GM18861 (cell line): Measurements from ENCODE around the gene KLHL22.
"Not testable (repeated sequence)": the region's sequence is repeated elsewhere in the genome, so short reads cannot be mapped to it uniquely, and the experiment has no call there.

Experiments used
- ATAC-seq: cut with Tn5 transposase; IDR thresholded peaks from one replicate; pipeline ENCODE4 v1.9.1; 2021; ENCODE audit not compliant: unreplicated experiment

The KLHL22 gene

DNA sequence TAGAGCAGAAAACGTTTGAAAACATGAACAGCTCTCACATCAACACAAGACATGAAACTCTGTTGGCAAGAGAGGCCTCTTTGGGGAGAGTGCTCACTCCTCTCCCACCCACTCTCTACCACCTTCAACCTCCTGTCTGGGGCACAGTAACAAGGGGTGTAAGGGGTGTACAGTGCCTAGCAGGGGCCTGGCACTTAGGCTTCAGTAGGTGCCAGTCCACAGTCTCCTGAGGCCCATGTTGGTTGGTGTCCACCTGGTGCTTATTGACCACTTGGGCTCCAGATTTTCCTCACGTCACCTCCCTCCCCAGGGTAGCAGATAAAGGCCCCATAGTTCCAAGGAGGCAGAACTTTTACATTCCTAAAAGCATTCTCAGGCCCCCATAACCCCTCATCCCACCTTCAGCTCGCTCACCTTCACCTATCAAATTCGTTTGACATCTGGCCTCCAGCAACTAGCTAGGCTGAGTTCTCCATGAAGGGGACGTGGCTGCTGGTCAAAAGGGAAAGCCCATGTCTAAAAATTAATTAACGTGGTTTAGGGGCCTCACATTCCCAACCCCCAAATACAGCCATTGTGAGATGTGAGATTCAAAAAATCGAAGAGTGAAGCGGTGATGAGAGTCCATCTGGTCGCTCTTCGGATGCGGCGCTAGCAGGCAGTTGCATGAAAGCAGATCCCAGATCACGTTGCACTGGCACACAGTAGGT, 11.1 kb upstream of the KLHL22 start:
- no peak for ATAC-seq

DNA sequence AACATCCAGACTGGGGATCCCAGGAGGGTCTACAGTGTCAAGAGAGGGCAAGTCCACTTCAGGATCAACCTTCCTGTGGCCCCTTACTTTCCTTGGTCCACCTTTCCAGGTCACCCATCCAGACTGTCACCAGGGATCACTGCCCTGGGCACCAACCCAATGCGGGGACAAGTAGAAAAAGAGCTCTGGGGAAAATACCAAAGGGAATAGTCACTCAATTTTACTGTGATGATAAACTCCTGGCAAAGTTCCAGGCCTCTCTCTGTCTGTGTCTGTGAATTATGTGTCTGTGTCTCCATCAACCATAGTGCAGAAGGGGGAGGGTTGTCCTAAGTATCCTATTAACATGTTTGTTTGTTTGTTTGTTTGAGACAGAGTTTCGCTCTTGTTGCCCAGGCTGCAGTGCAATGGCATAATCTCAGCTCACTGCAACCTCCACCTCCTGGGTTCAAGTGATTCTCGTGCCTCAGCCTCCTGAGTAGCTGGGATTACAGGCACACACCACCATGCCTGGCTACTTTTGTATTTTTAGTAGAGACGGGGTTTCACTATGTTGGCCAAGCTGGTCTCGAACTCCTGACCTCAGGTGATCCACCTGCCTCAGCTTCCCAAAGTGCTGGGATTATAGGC, 8.8 kb upstream of the KLHL22 start:
- not testable (repeated sequence) for ATAC-seq

DNA sequence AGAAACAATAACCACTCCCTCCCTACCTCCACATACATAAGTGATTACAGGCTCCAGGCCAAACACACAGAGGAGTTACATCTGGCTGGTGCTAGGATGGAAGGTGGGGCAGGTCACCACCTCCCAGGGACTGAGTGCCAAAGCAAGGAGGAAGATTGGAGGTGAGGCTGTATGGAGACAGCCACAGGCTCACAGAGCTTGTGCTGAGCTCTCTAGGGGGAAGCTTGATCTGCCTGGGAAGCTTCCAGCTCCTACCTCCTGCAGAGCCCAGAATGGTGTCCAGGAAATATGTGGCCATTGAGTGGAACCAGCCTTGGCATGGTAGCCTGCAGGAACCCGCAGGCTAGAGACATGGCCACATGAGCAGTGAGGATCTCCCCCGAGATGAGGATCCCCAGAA, 8.2 kb upstream of the KLHL22 start:
- ATAC-seq, result no peak

DNA sequence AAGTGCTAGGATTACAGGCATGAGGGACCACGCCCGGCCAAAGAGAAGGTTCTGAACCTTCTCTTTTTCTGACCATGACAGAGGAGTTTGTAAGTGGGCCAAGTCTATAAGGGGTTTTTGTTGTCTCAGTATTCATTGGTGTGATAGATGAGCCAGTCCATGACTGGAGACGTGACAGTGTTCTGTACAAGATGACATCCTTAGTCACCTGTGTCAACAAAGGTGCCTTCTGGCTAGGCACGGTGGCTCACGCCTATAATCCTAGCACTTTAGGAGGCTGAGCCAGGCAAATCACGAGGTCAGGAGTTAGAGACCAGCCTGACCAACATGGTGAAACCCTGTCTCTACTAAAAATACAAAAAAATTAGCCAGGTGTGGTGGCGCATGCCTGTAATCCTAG, 4.2 kb upstream of the KLHL22 start:
- ATAC-seq, result no peak

DNA sequence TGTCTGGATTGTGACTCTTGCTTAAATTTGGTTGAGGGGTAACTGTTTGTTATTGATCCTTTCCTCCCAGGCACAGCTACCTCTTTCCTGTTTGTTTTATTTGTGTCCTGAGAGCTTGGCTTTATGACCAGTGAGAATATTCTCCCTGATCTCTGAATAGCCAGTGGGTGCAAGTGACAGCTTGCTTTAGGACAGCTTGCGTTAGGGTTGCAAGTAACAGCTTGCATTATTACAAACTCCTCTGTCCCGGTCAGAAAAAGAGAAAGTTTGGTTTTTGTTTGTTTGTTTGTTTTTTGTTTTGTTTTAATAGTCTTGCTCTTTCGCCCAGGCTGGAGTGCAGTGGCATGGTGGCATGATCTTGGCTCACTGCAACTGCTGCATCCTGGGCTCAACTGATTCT, 3.3 kb upstream of the KLHL22 start:
- no peak for ATAC-seq

DNA sequence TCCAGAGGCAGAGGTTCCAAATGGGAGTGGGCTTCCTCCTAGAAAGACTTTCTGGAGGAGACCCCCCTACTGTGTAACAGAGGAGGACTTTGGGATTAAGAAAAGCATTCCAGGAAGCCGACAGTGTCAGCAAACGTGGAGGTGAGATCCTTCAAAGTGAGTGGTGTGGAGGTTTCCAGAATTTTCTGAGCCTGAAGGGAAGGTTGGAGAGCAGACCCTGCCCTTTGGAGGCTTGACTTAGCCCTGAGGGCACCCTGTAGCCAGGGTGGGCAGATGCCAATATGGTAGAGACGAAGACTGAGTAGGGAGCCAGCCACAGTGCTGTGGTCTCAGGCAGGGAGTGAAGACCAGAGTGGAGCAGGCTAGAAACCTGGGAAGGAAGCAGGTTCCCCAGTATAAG, 1.8 kb upstream of the KLHL22 start:
- no peak for ATAC-seq

DNA sequence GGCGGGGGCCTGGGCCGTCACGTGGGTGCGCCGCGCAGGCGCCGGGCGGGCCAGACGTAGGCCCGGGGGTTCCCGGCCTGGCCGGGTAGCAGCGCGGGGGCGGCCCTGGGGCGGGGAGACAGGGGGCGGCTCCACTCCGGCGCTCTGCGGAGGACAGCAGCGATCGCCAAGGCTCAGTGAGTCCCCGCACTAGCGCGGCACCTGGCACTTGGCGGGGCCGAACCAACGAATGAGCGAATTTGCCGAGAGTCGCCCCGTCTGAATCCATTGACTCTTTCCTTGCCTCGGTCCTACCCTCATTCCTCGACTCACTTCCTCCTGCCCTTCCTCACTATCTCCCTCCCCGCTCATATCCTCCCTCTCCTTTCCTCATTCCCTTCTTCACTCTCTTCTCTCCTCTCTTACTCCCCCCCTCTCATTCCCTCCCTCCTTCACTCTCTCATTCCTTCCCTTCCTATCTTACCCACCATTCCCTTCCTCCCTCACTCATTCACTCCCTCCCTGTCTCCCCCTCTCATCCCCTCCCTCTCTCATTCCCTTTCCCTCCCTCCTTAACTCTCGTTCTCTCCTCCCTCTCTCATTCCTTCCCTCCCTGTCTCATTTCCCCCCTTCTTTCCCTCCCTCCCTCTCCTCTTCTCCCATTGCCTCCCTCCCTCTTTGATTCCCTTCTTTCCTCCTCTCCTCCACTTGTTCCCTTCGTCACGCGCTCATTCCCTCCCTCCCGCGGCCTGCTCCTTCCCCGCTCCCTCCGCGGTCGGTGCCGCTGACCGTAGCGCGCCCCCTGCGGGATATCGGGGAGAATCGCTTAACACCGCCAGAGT, 476 bp upstream of the KLHL22 start:
- peak; percentile 72 for ATAC-seq

DNA sequence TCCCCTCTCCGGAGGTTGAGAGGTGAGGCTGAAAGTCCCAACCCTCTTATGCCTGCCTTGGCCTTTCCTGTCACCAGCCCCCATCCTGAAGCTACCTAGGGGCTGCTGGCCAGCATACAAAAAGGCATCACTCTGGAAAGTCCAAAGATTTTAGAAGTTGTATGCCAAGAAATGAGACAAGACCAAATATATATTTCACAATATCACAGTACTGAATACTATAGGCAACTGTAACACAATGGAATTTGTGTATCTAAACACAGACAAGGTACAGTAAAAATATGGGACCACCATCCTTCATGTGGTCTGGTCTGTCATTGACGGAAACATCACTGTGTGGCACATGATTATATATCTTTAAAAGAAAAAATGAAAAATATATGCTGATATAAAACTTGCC, 4.2 kb downstream of the KLHL22 start:
- no peak for ATAC-seq

DNA sequence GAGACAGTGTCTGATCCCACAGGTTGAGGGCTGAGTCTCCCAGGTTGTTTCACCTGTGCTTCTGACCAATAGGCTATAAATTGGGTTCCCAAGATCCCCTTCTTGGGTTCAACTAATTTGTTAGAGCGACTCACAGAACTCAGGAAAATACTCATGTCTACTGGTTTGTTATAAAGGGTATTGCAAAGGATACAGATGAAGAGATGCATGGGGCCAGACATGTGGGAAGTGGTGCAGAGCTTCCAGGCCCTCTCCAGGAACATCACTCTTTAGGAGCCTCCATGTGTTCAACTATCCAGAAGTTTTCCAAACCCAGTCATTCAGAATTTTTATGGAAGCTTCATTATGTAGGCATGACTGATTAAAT, 4.7 kb downstream of the KLHL22 start:
- ATAC-seq, result no peak

DNA sequence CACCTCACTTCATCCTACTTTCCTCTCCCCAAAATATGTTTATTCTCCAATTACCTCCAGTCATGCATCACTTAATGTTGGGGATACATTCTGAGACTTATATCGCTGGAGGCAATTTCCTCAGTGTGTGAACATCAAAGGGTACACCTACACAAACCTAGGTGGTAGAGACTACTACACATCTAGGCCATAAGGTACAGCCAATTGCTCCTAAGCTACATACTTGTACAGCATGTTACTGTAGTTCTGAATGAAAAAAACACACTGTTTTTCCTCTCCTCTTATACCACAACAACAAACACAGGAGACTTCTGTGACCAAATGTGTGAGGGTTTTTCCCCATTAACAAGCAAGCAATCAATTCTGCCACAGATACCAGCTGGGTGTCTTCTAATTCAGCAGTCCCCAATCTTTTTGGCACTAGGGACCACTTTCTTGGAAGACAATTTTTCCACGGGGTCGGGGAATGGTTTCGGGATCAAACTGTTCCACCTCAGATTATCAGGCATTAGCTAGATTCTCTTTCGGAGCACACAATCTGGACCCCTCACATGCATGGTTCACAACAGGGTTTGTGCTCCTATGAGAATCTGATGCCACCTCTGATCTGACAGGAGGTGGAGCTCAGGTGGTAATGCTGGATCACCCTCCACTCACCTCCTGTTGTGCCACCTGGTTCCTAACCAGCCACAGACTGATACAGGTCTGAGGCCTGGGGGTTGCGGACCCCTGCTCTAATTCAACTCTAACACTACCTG, 5.2 kb downstream of the KLHL22 start:
- ATAC-seq, result no peak

DNA sequence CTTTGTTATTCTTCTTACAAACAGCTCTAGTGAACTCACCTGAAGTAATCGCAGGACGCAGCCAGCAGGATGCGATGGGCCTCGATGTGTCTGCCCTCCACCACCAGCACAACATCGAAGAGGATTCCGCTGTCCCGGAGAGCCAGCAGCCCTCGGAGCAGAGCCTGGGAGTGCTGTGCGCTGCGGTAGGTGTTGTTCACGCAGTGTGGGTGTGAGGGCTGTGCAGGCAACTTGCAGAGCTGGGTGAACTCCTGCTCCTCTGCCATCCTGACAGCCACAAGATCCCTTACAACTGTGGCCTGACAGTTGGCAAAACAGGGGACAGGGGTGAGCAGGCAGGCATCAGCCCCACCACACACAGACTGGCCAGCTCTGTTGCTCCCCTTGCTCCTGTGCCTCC, 6.6 kb downstream of the KLHL22 start:
- no peak for ATAC-seq

DNA sequence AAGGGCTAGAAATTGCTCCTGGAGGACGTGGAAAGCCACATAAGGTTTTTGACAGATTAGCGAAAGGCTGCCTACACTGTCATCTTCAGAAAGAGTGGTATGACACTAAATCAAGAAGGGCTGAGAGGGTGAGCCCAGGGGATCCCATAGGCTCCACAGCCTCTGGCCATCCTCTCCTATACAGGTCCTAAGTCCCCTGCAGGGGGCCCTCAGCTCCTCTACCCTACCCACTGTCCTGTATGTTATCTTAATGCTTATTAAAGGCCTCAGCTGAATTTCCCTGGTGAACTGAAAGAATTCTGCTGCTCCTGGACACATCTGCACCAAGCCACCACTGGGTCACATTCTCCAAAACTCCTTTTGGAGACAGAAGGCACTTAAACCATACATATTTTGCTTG, 7.9 kb downstream of the KLHL22 start:
- ATAC-seq, result no peak

DNA sequence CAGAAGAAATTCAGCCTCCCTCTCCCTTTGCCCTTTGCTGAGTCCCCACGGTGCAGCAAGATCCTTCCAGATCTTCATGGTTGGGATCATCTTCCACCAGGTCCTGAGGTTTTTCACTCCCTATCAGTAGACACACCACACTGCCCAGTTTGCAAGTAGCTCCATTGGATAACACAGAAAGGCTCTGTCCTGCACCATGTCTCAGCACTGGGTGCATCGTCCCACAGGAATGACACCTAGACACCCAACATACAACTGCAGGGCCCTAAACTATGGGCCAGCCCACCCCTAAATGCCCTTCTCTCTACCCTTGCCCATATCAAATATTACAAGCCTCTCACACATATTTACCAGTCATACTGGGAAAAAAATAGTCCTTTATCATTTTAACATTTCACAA, 9.4 kb downstream of the KLHL22 start:
- no peak for ATAC-seq

DNA sequence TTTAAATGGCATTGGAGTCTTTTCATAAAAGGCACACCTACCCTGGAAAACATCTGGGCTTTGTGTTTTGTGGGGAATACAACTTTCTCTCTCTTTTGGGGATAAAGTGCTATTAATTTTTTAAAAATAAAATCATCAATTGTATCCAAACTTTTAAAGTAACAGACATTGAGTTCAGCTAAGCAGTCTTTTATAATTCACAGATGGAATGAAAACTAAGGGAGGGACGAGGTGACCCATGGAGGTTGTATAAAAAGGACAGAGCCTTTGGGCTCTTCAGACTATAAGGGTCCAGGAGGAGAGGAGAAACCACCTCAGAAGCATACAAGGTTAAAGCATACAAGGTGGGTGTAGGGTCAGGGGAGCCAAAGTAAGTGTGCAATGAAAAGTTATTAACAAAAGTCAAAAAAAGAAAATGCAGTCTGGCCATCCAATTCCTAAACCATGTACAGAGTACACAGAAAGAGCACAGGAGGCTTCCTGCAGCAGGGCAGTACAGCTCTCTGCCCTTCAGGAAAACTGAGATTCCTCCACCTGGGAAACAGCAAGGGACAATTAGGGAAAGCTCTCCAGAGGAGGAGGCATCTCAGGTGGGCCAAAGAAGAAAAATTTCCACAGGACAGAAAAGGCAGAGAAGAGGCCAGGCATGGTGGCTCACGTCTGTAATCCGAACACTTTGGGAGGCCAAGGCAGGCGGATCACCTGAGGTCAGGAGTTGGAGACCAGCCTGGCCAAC, 10.5 kb downstream of the KLHL22 start:
- ATAC-seq, result no peak

DNA sequence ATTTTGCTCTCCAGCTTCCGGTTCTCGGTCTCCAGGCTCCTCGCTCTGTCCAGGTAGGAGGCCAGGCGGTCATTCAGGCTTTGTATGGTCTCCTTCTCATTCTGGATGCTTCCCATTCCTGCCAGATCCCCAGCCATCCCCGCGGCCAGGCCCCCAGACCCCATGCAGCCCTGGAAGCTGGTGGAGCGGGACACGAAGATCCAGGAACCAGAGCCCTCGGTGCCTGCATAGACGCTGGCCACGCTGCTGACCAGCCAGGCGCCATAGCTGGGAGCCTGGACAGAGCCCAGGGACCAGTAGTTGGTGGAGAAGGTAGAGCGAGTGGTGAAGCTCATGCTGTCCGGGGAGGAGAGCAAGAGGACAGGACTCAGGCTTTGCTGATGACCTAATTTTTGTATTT, 11.8 kb downstream of the KLHL22 start:
- ATAC-seq, result no peak

DNA sequence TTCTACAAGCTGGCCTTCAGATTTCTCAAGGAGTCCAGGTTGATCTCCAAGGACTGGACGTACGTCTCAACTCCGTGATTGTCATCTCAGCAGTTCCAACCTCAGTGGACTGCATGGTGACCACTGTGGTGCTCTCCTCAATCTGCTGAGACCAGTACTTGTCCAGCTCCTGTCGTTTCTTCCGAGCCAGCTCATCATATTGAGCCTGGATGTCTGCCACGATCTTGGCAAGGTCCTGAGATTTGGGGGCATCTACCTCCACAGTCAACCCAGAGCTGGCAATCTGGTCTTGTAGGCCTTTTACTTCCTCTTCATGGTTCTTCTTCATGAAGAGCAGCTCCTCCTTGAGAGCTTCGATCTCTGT, 12.5 kb downstream of the KLHL22 start:
- ATAC-seq, result not testable (repeated sequence)

DNA sequence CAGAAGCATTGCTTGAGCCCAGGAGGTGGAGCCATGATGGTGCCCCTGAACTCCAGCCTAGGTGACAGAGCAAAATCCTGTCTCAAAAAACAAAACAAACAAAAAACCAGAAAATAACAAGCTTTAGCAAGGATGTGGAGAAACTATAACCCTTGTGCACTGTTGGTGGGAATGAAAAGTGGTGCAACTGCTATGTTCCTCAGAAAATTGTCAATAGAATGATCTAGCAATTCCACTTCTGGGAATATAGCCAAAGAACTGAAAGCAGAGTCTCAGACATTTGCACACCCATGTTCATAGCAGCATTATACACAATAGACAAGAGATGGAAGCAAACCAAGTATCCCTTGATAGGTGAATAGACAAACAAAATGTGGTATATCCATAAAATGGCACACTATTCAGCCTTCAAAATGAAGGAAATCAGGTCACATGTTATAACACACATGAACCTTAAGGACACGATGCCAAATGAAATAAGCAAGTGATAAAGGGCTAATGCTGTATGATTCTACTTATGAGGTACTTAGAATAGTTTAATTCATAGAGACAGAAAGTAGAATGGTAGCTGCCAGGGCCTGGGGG, 15.9 kb downstream of the KLHL22 start:
- no peak for ATAC-seq

DNA sequence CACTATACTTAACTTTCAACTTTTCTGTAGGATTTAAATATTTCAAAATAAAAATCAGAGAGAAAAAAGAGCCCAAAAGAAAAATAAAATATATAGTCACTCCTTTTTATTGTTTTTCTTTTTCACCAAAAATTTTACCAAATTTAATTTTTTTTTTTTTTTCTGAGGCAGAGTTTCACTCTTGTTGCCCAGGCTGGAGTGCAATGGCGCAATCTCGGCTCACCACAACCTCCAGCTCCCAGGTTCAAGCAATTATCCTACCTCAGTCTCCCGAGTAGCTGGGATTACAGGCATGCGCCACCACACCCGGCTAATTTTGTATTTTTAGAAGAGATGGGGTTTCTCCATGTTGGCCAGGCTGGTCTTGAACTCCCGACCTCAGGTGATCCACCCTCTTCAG, 17.5 kb downstream of the KLHL22 start:
- not testable (repeated sequence) for ATAC-seq

DNA sequence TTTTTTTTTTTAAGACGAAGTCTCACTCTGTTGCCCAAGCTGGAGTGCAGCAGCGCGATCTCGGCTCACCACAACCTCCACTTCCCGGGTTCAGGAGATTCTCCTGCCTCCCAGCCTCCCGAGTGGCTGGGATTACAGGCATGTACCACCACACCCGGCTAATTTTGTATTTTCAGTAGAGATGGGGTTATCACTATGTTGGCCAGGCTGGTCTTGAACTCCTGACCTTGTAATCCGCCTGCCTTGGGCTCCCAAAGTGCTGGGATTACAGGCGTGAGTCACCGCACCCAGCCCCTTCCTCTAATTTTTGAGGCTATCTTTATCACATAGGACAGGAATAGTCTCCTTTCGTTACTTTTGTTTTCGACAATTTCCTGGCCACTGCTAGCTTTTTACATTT, 20.0 kb downstream of the KLHL22 start:
- not testable (repeated sequence) for ATAC-seq

DNA sequence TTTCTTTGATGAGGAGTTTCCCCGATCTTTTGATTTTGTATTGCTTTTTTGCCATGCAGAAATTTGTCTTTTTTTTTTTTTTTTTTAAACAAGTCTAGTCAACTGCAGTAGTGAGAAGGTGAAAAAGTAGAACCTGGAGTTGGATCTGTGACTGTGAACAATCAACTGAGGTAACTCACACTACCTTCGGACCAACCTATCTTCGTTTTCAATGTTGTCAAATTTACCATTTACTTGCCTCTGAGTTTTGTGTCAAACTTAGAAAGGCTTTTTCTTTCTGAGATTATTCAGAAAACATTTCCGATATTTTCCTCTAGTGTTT, 20.5 kb downstream of the KLHL22 start:
- no peak for ATAC-seq
